Muscle of back (tissue), 11 donors: Measurements from ENCODE around the gene GAK. TPM values are rescaled to one million over a fixed set of nuclear protein-coding genes. Genes with fewer than 3 reads are reported as not detected.

Experiments used
- DNase-seq, 3 donors: peaks; one replicate each; pipeline versions ENCODE4 v3.0.0 to v3.0.0-alpha.2; 2013
- polyA plus RNA-seq, 10 donors: library from polyadenylated mRNA; unstranded; fragments of 120-200 nt; gene quantifications; one replicate each; pipeline ENCODE4 v1.2.1, GENCODE V29; 2013; ENCODE audit not compliant: insufficient read length in 10 of 10

Gene GAK
- polyA plus RNA-seq, 10 donors: 24.8 to 46.9 (median 32.2) TPM

GRCh38 chr4:831483-831805, 100.7 kb downstream of the GAK start:
- no peak for DNase-seq

DNA sequence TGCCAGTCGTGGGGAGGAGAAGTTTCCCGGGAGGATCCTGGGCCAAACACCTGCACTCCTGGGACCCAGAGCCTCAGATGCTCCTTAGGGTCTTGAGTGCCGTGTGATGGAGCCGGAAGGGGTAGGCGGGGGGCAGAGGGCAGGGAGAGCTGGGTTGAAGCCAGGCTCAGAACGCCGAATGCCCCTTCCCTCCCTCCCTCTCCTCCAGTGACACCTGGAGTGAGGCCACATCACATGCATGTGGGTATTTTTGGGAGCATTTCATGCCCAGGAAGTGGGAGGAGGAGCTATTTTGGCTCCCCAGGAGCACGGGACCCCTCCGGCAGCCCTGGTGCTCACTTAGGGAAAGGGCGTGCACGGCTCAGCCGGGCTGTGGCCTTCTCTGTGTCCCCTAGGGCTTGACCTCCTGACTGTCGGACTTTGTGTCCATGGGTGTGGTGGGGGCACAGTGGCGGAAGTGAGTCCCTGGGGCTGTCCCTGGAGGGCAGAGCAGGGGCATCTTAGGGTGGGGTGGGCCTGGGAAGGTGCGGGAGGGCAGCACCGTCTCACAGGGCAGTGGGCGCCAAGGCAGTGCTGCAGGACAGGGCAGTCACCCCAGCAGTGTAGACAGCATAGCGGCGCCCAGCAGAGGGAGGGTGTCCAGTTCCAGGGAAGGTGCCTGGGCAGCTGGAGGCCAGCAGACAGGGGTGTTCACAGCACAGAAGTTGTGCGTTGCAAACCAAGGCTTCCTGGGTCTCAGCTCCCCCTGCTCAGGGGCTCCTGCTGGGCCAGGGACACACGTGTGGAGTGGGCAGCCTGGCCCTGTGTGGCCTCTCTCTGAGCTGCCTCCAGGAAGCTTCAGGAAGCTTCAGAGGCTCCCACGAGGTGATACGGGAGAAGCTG, 101.3 kb downstream of the GAK start:
- no peak for DNase-seq

GRCh38 chr4:829761-830600, 102.1 kb downstream of the GAK start:
- no peak for DNase-seq

- DNase-seq: no peak
Measured at GRCh38 chr4:829291-829690, 102.8 kb downstream of the GAK start.

DNA sequence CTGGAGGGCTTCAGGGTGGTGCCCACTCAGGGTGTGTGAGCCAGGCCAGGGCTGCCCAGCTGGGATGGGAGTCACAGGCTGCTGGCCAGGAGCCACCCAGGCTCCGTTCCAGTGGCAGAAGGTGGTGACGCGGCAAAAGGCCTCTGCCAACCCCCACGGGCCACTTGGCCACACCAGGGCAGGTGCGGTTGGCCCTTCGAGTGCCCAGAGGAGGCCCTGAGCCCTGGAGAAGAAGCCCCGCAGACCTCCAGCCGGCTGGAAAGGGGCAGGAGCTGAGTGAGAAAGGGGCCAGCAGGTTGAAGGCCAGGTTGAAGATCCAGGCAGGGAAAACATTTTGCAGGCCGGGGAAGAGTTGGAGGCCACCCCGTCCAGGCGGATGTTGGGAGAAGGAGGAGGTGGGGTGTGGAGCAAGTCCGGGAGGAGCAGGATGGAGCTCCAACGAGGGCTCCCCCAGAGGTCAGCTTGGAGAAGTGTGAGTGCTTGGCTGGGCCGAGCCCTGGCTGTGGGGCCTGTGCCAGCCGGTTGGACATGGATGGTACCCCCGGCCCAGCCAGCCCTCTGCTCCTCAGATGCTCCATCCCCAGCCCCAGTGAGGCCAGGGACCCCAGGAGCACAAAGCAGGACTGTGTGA, 103.4 kb downstream of the GAK start:
- DNase-seq: no peak

- no peak for DNase-seq
Measured at GRCh38 chr4:827209-828081, 104.7 kb downstream of the GAK start.

- no peak for DNase-seq
Measured at GRCh38 chr4:826508-827208, 105.5 kb downstream of the GAK start.

GRCh38 chr4:825971-826330, 106.2 kb downstream of the GAK start, which contains the start of gene CPLX1:
Gene CPLX1, minus strand, starts transcription at chr4:826129. Its CDS starts 1,607 bp downstream, at chr4:824522.
- DNase-seq: no peak

GRCh38 chr4:825063-825970, 106.8 kb downstream of the GAK start:
- peak; percentile 15 to 62 (median 40) for DNase-seq

DNA sequence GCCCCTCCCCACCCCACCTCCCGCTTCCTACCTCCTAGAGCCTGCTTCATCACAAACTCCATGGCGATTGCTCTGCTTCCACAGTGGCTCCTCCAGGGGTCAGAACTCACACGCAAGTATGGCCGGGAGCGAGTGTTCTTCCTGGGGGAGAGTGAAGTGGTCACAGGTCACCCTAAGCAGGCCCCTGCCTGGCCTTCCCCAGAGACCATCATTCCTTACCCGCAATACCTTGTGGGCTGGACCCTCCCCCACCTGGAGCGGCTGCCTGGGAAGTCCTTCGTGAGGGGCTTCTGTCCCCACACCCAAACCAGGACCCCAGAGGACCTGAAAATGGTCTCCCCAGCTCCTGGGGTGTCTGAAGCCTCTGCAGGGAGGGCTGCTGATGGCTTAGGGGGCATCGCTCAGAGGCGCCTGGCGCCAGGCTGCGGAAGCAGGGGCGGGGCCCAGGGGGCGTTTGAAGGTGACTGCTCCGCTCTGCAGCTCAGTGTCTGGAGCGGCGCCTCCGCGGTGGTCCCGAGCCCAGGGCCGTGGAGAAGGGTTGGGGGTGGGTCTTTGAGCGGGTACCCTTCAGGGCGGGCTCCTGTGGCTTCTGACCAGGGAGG, 107.6 kb downstream of the GAK start:
- DNase-seq: no peak

DNA sequence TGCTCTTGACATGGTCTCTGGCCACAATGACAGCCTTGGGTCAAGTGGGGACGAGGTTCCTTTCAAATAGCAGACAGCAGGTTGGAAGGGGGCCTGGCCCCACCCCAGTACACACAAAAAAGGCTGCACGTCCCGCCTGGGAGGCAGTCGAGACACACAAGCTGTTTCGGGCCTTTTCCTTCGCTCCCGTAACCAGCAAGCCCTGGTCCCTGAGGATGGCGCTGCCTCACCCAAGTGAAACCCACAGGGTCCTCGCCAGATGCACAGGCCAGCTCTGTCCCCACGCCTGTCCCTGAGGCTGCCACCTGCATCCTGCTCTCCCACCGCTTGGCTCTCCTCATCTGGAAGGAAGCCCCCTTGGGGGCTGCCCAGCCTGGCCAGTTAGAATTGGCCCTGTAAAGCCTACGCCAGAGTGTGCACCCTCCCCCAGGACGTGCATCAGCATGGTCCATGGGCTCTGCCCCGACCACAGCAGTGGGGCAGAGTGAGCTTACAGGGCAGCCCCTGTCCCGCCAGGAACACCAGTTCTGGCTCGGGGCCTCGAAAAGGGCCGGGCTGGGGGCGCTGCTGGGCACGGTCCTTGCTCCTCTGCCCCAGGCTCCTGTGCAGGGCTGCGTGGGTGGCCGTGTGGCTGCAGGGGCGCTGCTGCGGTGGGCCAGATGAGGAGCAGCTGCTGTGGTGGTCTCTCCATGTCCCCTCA, 108.2 kb downstream of the GAK start:
- DNase-seq: no peak

DNA sequence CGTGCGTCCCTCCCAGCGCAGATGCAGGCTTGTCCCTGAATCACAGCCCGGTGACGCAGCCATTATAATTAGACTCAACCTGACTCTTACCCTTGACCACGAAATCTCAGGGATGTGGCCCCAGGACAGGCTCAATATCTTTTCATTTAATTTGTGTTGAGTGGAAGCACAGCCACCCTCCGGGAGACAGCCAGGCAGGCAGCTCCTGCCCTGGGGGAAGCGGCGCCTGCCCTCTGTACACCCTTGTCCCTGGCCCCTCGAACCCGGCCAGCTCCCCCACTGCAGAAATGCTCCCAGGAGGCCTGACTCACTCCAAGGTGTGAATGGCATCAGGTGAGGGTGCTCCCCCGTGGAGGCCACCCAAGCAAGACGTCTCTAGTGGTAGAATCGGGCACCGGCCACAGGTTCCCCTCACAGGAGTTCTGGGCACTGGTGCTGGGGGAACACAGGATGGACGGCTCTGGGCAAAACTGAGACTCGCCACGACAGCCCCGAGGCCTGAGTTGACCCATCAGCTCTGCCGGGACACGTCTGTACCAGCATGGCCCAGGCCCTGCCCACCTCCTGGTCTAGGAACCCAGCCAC, 108.8 kb downstream of the GAK start:
- no peak for DNase-seq

DNA sequence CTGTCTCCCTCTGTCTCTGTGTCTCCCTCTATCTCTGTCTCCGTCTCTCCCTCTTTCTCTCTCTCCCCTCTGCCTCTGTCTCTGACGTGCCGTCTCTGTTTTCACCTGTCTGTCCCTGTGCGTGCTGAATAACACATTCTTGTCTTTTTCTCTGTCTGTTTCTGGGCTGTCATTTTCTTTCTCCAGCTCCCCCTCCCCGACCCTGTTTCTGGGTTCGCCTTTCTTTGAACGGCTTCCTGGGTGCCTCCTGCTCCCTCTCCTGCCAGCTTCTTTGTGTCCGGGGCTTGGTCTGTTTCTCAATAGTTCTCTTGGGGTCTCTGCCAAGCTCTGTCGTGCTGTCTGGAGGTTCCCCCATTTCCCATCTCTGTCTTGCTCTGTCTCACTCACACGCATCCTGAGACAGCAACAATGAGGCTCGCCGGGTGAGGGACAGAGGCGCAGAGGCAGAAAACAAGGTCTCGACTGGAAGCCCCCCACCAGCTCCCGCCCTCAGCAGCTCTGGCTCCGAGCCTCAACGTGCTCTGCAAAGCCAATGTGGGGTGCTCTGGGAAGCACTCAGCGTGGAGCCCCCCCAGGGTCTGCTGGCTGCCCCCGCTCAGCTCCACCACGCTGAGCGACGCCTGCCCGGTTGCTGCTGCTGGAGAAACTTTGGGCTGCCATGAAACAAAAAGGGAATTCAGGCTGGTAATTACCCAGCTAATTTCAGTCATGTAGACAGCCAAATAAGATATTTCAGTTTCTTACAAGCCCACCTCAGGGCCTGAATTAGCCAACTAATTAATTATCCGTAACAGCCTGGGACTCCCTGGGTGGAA, 109.5 kb downstream of the GAK start:
- DNase-seq: no peak

DNA sequence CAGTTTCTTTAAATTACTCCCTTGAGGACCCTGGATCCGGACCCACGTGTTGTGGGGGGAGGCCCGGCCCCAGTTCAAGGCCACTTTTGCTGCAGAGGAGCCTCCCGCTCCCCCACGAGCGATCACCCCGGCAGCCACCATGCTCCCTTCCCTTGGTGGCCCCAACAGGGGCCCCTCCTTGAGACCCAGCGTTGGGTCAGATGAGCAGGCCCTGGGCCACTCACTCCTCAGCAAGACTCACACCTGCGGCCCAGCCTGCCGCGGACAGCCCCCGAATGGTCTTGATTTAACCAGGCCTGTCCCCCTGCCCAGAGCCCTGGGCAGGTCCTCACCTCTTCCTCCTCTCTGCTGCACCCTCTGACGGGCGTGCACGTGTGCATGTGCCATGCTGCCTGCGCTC, 110.5 kb downstream of the GAK start:
- no peak for DNase-seq

DNA sequence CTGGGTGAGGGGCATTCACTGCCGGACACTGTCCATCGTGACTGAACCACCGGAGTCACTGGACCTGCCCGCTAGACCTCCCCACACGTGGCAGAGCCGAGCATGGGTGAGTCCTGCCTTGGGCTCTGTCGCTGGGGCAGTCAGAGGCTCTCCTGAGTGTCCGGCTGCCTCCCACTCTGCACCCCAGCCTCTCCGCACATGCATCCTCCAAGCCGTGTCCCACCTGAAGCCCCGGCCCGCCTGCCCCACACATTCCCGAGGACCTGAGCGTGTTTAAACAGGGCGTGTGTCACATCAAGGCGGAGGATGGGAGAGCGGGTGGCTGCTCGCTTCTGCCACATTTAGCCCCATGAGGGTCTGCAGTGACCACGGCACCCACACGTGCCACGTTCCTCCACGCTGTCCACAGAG, 110.9 kb downstream of the GAK start:
- DNase-seq: no peak

DNA sequence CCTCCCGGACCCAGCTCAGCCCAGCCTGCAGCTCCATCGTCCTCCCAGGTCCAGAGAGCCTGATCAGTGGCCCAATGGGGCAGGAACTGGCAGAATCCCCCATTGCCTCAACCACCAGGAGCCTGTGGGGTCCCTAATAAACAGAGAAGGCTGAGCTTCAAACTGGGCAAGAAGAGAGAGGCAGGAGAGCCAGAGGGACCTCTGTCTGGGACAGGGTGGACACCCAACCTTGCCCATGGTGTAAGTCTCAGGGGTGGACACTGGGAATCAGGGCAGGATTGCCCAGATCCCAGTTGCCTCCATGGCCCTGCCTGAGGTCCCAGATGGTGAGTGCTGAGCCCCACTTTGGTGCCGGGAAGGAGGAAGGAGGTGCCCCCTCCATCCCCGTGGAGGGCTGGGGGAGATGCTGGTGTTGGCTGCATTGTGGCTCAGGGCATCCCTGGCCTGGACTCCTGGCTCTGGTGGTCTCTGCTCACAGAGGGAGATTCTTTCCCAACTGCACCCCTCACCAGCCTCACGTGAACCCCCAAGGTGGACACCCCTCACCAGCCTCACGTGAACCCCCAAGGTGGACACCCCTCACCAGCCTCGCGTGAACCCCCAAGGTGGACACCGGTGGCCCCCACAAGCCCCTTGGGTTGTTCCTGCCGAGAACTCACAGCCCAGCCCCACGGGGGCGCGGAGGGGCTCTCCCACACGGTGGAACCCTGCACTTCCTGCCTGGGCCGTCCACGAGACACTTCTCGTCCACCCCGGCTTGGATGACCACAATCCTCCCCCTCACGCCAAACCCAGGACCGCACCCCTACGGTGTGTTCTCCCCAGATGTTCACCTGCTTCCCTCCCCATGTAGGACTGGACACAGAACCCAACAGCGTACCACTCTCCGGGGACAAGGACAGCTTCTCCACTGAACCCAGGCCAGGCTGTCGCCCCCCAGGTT, 111.6 kb downstream of the GAK start:
- DNase-seq: no peak
